ENCODE measurements around the gene MYO16.
"Not testable (repeated sequence)": the region's sequence is repeated elsewhere in the genome, so short reads cannot be mapped to it uniquely, and the experiment has no call there.

MYO16 gene

GRCh38 chr13:108780706-108781105 lies 151.3 kb downstream of the MYO16 start:
- no peak overlapping the region for H3K4me3 ChIP-seq (ENCODE audit: low read depth, low read length)
- peaks cover 2% of the 10 kb centered on the region for H3K4me1 ChIP-seq (ENCODE audit: control insufficient read depth, insufficient read depth, low read length)
- no peaks in the 10 kb centered on the region for H3K36me3 ChIP-seq (ENCODE audit: control insufficient read depth, insufficient read depth, low read length)
- H3K9me3 ChIP-seq (ENCODE audit: control insufficient read depth, insufficient read depth, low read length): no peaks in the 10 kb centered on the region
- H3K9ac ChIP-seq (ENCODE audit: low read depth, low read length): no peak overlapping the region
- no peaks in the 10 kb centered on the region for H3K27me3 ChIP-seq (ENCODE audit: control insufficient read depth, insufficient read depth, low read length)

DNA sequence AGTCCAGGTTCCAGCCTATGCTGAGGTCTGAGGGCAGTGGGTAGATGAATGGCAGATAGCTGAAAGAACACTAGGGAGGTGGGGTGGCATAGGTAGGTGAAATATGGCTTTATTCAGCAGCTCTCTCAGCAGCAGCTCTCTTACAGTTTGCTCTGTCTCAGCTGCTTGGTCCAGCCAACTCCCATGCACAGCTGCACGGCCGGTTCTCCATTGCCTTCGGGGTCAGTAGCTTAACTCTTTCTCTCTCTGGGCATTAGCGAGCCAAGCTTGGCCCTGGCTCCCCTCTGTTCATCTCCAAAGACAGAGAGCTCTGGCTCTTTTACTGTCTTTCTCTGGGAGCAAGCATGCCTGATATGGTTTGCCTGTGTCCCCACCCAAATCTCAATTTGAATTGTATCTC lies 151.9 kb downstream of the MYO16 start:
- H3K9me3 ChIP-seq (ENCODE audit: control insufficient read depth, insufficient read depth, low read length): no peaks in the 10 kb centered on the region
- no peak overlapping the region for H3K9ac ChIP-seq (ENCODE audit: low read depth, low read length)
- peaks cover 2% of the 10 kb centered on the region for H3K4me1 ChIP-seq (ENCODE audit: control insufficient read depth, insufficient read depth, low read length)
- H3K36me3 ChIP-seq (ENCODE audit: control insufficient read depth, insufficient read depth, low read length): no peaks in the 10 kb centered on the region
- H3K27me3 ChIP-seq (ENCODE audit: control insufficient read depth, insufficient read depth, low read length): no peaks in the 10 kb centered on the region
- H3K4me3 ChIP-seq (ENCODE audit: low read depth, low read length): no peak overlapping the region

GRCh38 chr13:108782480-108782879 lies 153.1 kb downstream of the MYO16 start:
- H3K4me3 ChIP-seq (ENCODE audit: low read depth, low read length); H3K9ac ChIP-seq (ENCODE audit: low read depth, low read length); H3K9me3 ChIP-seq (ENCODE audit: control insufficient read depth, insufficient read depth, low read length); H3K36me3 ChIP-seq (ENCODE audit: control insufficient read depth, insufficient read depth, low read length); H3K27me3 ChIP-seq (ENCODE audit: control insufficient read depth, insufficient read depth, low read length); H3K4me1 ChIP-seq (ENCODE audit: control insufficient read depth, insufficient read depth, low read length): not testable (repeated sequence)

- Histone ChIP-seq H3K9me3 (ENCODE audit: control insufficient read depth, insufficient read depth, low read length) (no peaks in the 10 kb centered on the region), H3K4me3 (ENCODE audit: low read depth, low read length) (no peak overlapping the region), H3K36me3 (ENCODE audit: control insufficient read depth, insufficient read depth, low read length) (no peaks in the 10 kb centered on the region), H3K4me1 (ENCODE audit: control insufficient read depth, insufficient read depth, low read length) (no peaks in the 10 kb centered on the region), H3K9ac (ENCODE audit: low read depth, low read length) (no peak overlapping the region), H3K27me3 (ENCODE audit: control insufficient read depth, insufficient read depth, low read length) (no peaks in the 10 kb centered on the region)
These were observed 156.4 kb downstream of the MYO16 start for GRCh38 chr13:108785844-108786243.

GRCh38 chr13:108786456-108787200 lies 157.2 kb downstream of the MYO16 start:
- Histone ChIP-seq H3K27me3 (ENCODE audit: control insufficient read depth, insufficient read depth, low read length) (no peaks in the 10 kb centered on the region), H3K4me1 (ENCODE audit: control insufficient read depth, insufficient read depth, low read length) (no peaks in the 10 kb centered on the region), H3K9me3 (ENCODE audit: control insufficient read depth, insufficient read depth, low read length) (no peaks in the 10 kb centered on the region), H3K36me3 (ENCODE audit: control insufficient read depth, insufficient read depth, low read length) (no peaks in the 10 kb centered on the region), H3K9ac (ENCODE audit: low read depth, low read length) (no peak overlapping the region), H3K4me3 (ENCODE audit: low read depth, low read length) (no peak overlapping the region)

DNA sequence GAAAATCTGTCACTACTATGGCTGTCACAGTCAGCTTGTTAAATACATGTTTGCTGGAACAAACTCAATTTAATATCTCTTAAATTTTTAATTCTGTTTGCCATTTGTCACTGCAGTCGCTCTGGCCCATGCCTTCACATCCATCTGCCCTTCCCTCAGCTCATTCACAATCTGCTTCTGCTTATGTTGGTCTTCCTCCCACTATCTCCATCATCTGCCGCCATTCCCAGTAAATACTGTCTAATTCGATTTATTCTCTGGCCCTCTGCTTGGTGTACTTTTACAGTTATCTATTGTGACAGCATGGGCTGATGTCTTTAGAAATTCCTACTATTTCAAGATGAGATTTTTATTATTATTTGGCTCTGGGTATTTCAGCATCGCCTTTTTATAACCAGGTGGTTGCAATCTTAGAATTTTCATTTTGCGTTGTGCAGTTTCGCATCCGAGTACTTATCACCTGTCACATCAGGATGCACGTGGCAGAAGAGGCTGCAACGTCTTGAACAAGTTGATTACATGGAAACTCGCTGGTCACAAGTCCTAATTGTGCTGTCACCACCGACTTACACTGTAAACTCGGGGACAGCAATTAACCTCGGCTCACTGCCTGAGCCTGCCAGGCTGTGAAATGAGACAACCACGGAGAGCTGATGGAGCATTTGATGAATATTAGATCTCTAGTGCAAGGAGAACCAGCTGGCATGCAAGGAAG lies 158.4 kb downstream of the MYO16 start:
- H3K4me1 ChIP-seq (ENCODE audit: control insufficient read depth, insufficient read depth, low read length): no peaks in the 10 kb centered on the region
- no peaks in the 10 kb centered on the region for H3K36me3 ChIP-seq (ENCODE audit: control insufficient read depth, insufficient read depth, low read length)
- no peaks in the 10 kb centered on the region for H3K9me3 ChIP-seq (ENCODE audit: control insufficient read depth, insufficient read depth, low read length)
- no peak overlapping the region for H3K9ac ChIP-seq (ENCODE audit: low read depth, low read length)
- H3K27me3 ChIP-seq (ENCODE audit: control insufficient read depth, insufficient read depth, low read length): no peaks in the 10 kb centered on the region
- H3K4me3 ChIP-seq (ENCODE audit: low read depth, low read length): no peak overlapping the region

GRCh38 chr13:108789476-108789875 lies 160.1 kb downstream of the MYO16 start:
- no peak overlapping the region for H3K9ac ChIP-seq (ENCODE audit: low read depth, low read length)
- H3K4me3 ChIP-seq (ENCODE audit: low read depth, low read length): no peak overlapping the region
- H3K9me3 ChIP-seq (ENCODE audit: control insufficient read depth, insufficient read depth, low read length): no peaks in the 10 kb centered on the region
- no peaks in the 10 kb centered on the region for H3K27me3 ChIP-seq (ENCODE audit: control insufficient read depth, insufficient read depth, low read length)
- H3K4me1 ChIP-seq (ENCODE audit: control insufficient read depth, insufficient read depth, low read length): no peaks in the 10 kb centered on the region
- no peaks in the 10 kb centered on the region for H3K36me3 ChIP-seq (ENCODE audit: control insufficient read depth, insufficient read depth, low read length)

GRCh38 chr13:108795841-108796240 lies 166.4 kb downstream of the MYO16 start:
- Histone ChIP-seq H3K4me1 (ENCODE audit: control insufficient read depth, insufficient read depth, low read length) (no peaks in the 10 kb centered on the region), H3K4me3 (ENCODE audit: low read depth, low read length) (no peak overlapping the region), H3K36me3 (ENCODE audit: control insufficient read depth, insufficient read depth, low read length) (no peaks in the 10 kb centered on the region), H3K27me3 (ENCODE audit: control insufficient read depth, insufficient read depth, low read length) (no peaks in the 10 kb centered on the region), H3K9me3 (ENCODE audit: control insufficient read depth, insufficient read depth, low read length) (no peaks in the 10 kb centered on the region), H3K9ac (ENCODE audit: low read depth, low read length) (no peak overlapping the region)

- no peaks in the 10 kb centered on the region for H3K9me3 ChIP-seq (ENCODE audit: control insufficient read depth, insufficient read depth, low read length)
- H3K9ac ChIP-seq (ENCODE audit: low read depth, low read length): no peak overlapping the region
- no peak overlapping the region for H3K4me3 ChIP-seq (ENCODE audit: low read depth, low read length)
- no peaks in the 10 kb centered on the region for H3K4me1 ChIP-seq (ENCODE audit: control insufficient read depth, insufficient read depth, low read length)
- H3K27me3 ChIP-seq (ENCODE audit: control insufficient read depth, insufficient read depth, low read length): no peaks in the 10 kb centered on the region
- no peaks in the 10 kb centered on the region for H3K36me3 ChIP-seq (ENCODE audit: control insufficient read depth, insufficient read depth, low read length)
These were observed 167.9 kb downstream of the MYO16 start for GRCh38 chr13:108797354-108797753.

GRCh38 chr13:108807841-108808240 lies 178.4 kb downstream of the MYO16 start:
- H3K27me3 ChIP-seq (ENCODE audit: control insufficient read depth, insufficient read depth, low read length): no peaks in the 10 kb centered on the region

DNA sequence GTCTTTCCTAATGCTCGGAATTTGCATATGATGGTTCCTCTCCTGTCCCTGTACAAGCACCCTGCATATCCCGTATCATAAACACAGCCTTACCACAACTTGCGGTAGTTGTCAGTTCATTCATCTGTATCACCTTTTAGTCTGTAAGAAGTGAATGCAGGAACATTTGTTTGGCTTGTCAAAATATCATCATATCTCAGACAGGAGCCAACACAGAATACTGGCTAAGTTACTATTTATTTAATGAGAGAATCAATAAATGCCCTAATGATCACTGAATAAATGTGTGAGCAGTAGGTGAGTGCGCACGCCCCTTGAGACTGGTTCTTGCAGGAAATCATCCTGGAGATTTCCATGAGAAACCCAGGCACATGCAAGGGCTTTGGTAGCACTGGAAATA lies 182.8 kb downstream of the MYO16 start:
- Histone ChIP-seq H3K27me3 (ENCODE audit: control insufficient read depth, insufficient read depth, low read length) (no peaks in the 10 kb centered on the region), H3K9me3 (ENCODE audit: control insufficient read depth, insufficient read depth, low read length) (no peaks in the 10 kb centered on the region), H3K9ac (ENCODE audit: low read depth, low read length) (no peak overlapping the region), H3K4me3 (ENCODE audit: low read depth, low read length) (no peak overlapping the region), H3K4me1 (ENCODE audit: control insufficient read depth, insufficient read depth, low read length) (peaks cover 4% of the 10 kb centered on the region), H3K36me3 (ENCODE audit: control insufficient read depth, insufficient read depth, low read length) (no peaks in the 10 kb centered on the region)

More at GRCh38 chr13:108807841-108808240, 178.4 kb downstream of the MYO16 start:
- Histone ChIP-seq H3K4me3 (ENCODE audit: low read depth, low read length) (no peak overlapping the region), H3K4me1 (ENCODE audit: control insufficient read depth, insufficient read depth, low read length) (no peaks in the 10 kb centered on the region), H3K36me3 (ENCODE audit: control insufficient read depth, insufficient read depth, low read length) (no peaks in the 10 kb centered on the region), H3K9ac (ENCODE audit: low read depth, low read length) (no peak overlapping the region), H3K9me3 (ENCODE audit: control insufficient read depth, insufficient read depth, low read length) (no peaks in the 10 kb centered on the region)

DNA sequence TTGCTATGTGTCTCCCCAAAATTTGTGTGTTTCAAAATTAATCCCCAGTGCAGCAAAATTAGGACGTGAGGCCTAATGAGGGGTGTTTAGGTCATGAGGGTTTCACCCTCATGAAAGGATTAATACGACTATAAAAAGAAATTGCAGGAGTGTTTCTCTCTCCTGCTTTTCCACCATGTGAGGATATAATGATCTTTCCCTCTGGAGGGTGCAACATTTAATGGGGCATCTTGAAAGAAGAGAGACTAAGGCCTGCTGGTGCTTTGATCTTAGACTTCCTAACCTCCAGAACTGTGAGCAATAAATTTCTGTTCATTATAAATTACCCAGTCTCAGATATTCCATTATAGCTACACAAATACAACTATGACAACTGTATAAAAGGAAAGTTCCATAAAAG lies 183.2 kb downstream of the MYO16 start:
- Histone ChIP-seq H3K9me3 (ENCODE audit: control insufficient read depth, insufficient read depth, low read length) (no peaks in the 10 kb centered on the region), H3K4me3 (ENCODE audit: low read depth, low read length) (no peak overlapping the region), H3K4me1 (ENCODE audit: control insufficient read depth, insufficient read depth, low read length) (peaks cover 4% of the 10 kb centered on the region), H3K27me3 (ENCODE audit: control insufficient read depth, insufficient read depth, low read length) (no peaks in the 10 kb centered on the region), H3K36me3 (ENCODE audit: control insufficient read depth, insufficient read depth, low read length) (no peaks in the 10 kb centered on the region), H3K9ac (ENCODE audit: low read depth, low read length) (no peak overlapping the region)

All from iPS-15b (cell line).